Stomach (tissue), 9 donors: Measurements from ENCODE around the gene TRPV3. TPM values are rescaled to one million over a fixed set of nuclear protein-coding genes. Genes with fewer than 3 reads are reported as not detected.

Experiments used
- DNase-seq, 2 donors: peaks; one replicate each; pipeline versions ENCODE4 v3.0.0 to v3.0.0-alpha.2; 2013 to 2019
- H3K27ac ChIP-seq, 5 donors: fragments of 200-600 bp in 4 of 5; sonication (generic) in 4 of 5; one replicate each; pipeline ENCODE4 v1.5.1; 2013 to 2019; ENCODE audit warnings: mild to moderate bottlenecking in 1 of 5, moderate library complexity in 1 of 5
- H3K27me3 ChIP-seq, 3 donors: fragments of 200-600 bp; sonication (generic); one replicate each; pipeline ENCODE4 v1.5.1; 2017 to 2019; ENCODE audit warnings: mixed run types in 1 of 3
- H3K36me3 ChIP-seq, 4 donors: fragments of 200-600 bp; sonication (generic); 1 replicate in 3 of 4; 2 replicates in 1 of 4; pipeline ENCODE4 v1.5.1; 2016 to 2019
- H3K4me1 ChIP-seq, 4 donors: fragments of 200-600 bp; sonication (generic); one replicate each; pipeline ENCODE4 v1.5.1; 2016 to 2019
- H3K4me3 ChIP-seq, 4 donors: fragments of 200-600 bp; sonication (generic) in 3 of 4; one replicate each; pipeline ENCODE4 v1.5.1; 2016 to 2019; ENCODE audit warnings: mild to moderate bottlenecking in 1 of 4
- H3K9me3 ChIP-seq, 4 donors: fragments of 200-600 bp; sonication (generic); one replicate each; pipeline ENCODE4 v1.5.1; 2016 to 2019
- EP300 ChIP-seq: sonication (generic); formaldehyde crosslinking; IDR thresholded peaks from one replicate; pipeline ENCODE4 v1.6.1; 2017; ENCODE audit warnings: antibody characterized with exemption
- POLR2A ChIP-seq, 4 donors: fragments of 450-650 bp; IDR thresholded peaks; one replicate each; pipeline ENCODE4 v1.6.1; 2016; ENCODE audit warnings: antibody characterized with exemption in 4 of 4, control low read depth in 2 of 4, mild to moderate bottlenecking in 1 of 4, moderate library complexity in 1 of 4
- POLR2AphosphoS5 ChIP-seq, 3 donors: sonication (generic); formaldehyde crosslinking; IDR thresholded peaks; one replicate each; pipeline ENCODE4 v1.6.1; 2016; ENCODE audit warnings: antibody characterized with exemption in 3 of 3
- WGBS, 5 donors: extraction: QIAGEN DNeasy Blood & Tissue Kit in 3 of 5; methylation state at CpG; one replicate each; pipeline versions ENCODE4 v1.1.5 to v1.1.7; 2013 to 2018; 5-methylcytosine and 5-hydroxymethylcytosine counted together
- intact Hi-C: fragments of 100-400 bp; cut with DNase I; formaldehyde crosslinking; loops from one replicate; pipeline ENCODE4 v1.15.1; 2023; ENCODE audit warnings: low total_unique reads
- polyA plus RNA-seq, 3 donors: library from polyadenylated mRNA; stranded (reverse); fragments of 200-250 nt; gene quantifications; one replicate each; pipeline ENCODE4 v1.2.3, GENCODE V29; 2013
- total RNA-seq, 5 donors: library from RNA; depleted of rRNA; stranded (reverse); fragments of >200 nt; gene quantifications; one replicate each; pipeline versions ENCODE4 v1.1.0 to v1.2.3, GENCODE V29; 2014 to 2016
- TF ChIP-seq, protein P1 (sequence below), 7 experiments: fragments of 450-650 bp in 4 of 7; fragments of 200-600 bp in 3 of 7; sonication (generic) in 3 of 7; IDR thresholded peaks; one replicate each; pipeline ENCODE4 v1.5.1; 2016 to 2019; ENCODE audit warnings: antibody characterized with exemption in 7 of 7, control low read depth in 2 of 7, mild to moderate bottlenecking in 1 of 7
- donor health status: healthy with polysubstance abuse.
- donor health status: Bipolar disorder and iron deficiency.
- donor health status: healthy.

Gene TRPV3
- total and polyA plus RNA-seq, 8 donors = under 0.01 to 6.7 (median 0.33) TPM; not detected in 1

- DNase-seq = no peak
- Histone ChIP-seq H3K36me3 (peaks cover 17 to 73% (median 71%) of the 10 kb centered on the region in 4 donors), H3K4me3 (no peak overlapping the region), H3K4me1 (no peaks in the 10 kb centered on the region), H3K27me3 (no peaks in the 10 kb centered on the region), H3K9me3 (no peaks in the 10 kb centered on the region), H3K27ac (no peak overlapping the region)
- 92 to 97% (median 94%) methylated on average over 14 to 15 of the region's 15 CpGs for WGBS, 5 donors
- TF ChIP-seq EP300 = no peak
- TF ChIP-seq, protein P1, sequence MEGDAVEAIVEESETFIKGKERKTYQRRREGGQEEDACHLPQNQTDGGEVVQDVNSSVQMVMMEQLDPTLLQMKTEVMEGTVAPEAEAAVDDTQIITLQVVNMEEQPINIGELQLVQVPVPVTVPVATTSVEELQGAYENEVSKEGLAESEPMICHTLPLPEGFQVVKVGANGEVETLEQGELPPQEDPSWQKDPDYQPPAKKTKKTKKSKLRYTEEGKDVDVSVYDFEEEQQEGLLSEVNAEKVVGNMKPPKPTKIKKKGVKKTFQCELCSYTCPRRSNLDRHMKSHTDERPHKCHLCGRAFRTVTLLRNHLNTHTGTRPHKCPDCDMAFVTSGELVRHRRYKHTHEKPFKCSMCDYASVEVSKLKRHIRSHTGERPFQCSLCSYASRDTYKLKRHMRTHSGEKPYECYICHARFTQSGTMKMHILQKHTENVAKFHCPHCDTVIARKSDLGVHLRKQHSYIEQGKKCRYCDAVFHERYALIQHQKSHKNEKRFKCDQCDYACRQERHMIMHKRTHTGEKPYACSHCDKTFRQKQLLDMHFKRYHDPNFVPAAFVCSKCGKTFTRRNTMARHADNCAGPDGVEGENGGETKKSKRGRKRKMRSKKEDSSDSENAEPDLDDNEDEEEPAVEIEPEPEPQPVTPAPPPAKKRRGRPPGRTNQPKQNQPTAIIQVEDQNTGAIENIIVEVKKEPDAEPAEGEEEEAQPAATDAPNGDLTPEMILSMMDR (IDR thresholded peaks at IDR 0.05) = no peak
- TF ChIP-seq POLR2A (IDR thresholded peaks at IDR 0.05) = no peak
- TF ChIP-seq POLR2AphosphoS5 (IDR thresholded peaks at IDR 0.05) = no peak
- intact Hi-C loops = no loop called here
Observed at GRCh38 chr17:3590231-3590630, 32.6 kb upstream of the TRPV3 start.

DNA sequence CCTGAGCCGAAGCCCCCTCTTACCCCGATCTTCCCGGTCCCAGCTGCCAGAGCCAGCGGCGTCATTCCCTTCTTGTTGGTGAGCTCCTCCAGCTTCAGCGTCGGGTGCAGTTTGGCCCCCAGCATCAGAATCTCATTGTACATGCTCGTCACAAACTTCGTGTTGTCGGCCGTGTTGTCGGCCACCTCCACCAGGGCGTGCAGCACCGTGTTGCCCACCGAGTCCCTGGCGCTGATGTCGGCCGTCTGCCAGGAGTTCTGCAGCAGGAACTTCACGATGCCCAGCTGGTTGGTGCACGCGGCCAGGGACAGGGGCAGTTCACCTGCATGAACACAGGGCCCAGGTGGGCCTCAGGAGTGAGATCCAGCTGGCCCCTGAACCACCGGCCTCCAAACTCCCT is 32.2 kb upstream of the TRPV3 start:
- Histone ChIP-seq H3K27ac (no peak overlapping the region), H3K36me3 (peaks cover 17 to 76% (median 76%) of the 10 kb centered on the region in 4 donors), H3K4me3 (no peak overlapping the region), H3K27me3 (no peaks in the 10 kb centered on the region), H3K4me1 (no peaks in the 10 kb centered on the region), H3K9me3 (no peaks in the 10 kb centered on the region)
- TF ChIP-seq POLR2AphosphoS5 (IDR thresholded peaks at IDR 0.05) (no peak), EP300 (no peak), POLR2A (IDR thresholded peaks at IDR 0.05) (no peak)
- TF ChIP-seq, protein P1 (IDR thresholded peaks at IDR 0.05) = no peak
- no peak for DNase-seq
- intact Hi-C loops = no loop called here
- 94 to 97% (median 97%) methylated on average over 21 to 22 of the region's 22 CpGs for WGBS, 5 donors

- intact Hi-C loops = no loop called here
- Histone ChIP-seq H3K9me3 (no peaks in the 10 kb centered on the region), H3K36me3 (peaks cover 17 to 87% (median 77%) of the 10 kb centered on the region in 4 donors), H3K4me3 (no peak overlapping the region), H3K27me3 (no peaks in the 10 kb centered on the region), H3K4me1 (no peaks in the 10 kb centered on the region), H3K27ac (no peak overlapping the region)
- DNase-seq = no peak
- TF ChIP-seq POLR2AphosphoS5 (IDR thresholded peaks at IDR 0.05) (no peak), POLR2A (IDR thresholded peaks at IDR 0.05) (no peak), EP300 (no peak)
- TF ChIP-seq, protein P1 (IDR thresholded peaks at IDR 0.05) = no peak
- WGBS, 5 donors = 90 to 97% (median 94%) methylated on average over 8 to 17 of the region's 17 CpGs
Observed at GRCh38 chr17:3585826-3586225, 28.2 kb upstream of the TRPV3 start.

DNA sequence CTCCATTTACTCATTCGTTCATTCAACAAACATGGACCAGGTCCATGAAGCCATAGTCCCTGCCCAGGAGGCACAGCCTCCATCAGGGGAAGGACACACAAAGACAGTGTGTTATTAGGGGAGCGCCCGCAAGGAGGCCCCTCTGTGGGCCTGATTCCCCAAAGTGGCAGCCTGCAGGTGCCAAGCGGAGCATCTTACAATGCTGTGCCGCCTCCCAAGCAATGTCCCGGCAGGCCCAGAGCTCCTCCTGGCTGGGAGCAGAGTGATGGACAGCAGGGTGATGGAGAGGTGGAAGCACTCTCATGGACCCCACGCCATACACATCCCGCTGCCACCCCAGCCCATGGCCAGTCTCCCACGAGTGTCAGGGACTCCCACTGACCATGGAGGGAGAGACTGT is 25.8 kb upstream of the TRPV3 start:
- intact Hi-C loops = no loop called here
- Histone ChIP-seq H3K9me3 (no peaks in the 10 kb centered on the region), H3K4me3 (no peak overlapping the region), H3K36me3 (peaks cover 15 to 80% (median 78%) of the 10 kb centered on the region in 4 donors), H3K4me1 (no peaks in the 10 kb centered on the region), H3K27ac (no peak overlapping the region), H3K27me3 (no peaks in the 10 kb centered on the region)
- TF ChIP-seq POLR2A (IDR thresholded peaks at IDR 0.05) (no peak), EP300 (no peak), POLR2AphosphoS5 (IDR thresholded peaks at IDR 0.05) (no peak)
- TF ChIP-seq, protein P1 (IDR thresholded peaks at IDR 0.05) = no peak
- no peak for DNase-seq
- WGBS, 5 donors = 91 to 98% (median 96%) methylated on average over 6 to 9 of the region's 9 CpGs
